ENCODE data around the gene DYNC2LI1.

The DYNC2LI1 gene

DNA sequence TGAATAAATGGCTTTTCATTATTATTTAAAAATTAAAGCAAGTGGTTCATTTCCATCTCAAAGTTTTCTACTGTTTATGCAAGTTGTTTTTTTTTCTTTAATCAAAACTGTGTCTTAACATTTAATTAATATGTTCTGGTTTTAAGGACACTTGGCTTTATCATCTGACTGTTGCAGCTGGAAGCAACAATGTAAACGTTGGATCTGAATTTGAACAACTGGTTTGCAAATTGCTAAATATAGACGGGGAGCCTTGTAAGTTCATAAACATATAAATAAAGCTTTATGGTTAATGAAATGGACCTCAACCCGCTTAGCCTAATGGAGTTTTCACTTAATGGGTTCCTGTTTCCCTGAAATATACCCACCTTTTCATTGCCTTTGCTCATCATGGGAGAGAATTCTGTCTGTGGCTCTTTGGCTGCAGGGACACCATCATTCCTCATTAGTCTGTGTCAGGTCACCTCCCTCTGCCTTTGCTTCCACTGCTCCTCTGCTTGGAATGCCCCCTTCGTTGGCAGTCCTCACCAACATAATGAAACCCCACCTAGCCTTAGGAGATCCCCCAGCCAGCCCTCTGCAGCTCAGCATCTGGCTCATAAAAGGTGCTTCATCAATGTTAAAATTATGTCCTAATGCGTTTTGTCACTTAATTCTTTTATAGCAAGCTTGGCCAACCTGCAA, 44.2 kb upstream of the DYNC2LI1 start:
- TF ChIP-seq RAD21 (IDR thresholded peaks at IDR 0.05; ENCODE audit: low read depth) (no peak), ZBTB7A (IDR thresholded peaks at IDR 0.05; ENCODE audit: low read depth) (no peak), CREB1 (IDR thresholded peaks at IDR 0.05; ENCODE audit: low read depth) (no peak), YY1 (IDR thresholded peaks at IDR 0.05; ENCODE audit: low read depth) (no peak)

DNA sequence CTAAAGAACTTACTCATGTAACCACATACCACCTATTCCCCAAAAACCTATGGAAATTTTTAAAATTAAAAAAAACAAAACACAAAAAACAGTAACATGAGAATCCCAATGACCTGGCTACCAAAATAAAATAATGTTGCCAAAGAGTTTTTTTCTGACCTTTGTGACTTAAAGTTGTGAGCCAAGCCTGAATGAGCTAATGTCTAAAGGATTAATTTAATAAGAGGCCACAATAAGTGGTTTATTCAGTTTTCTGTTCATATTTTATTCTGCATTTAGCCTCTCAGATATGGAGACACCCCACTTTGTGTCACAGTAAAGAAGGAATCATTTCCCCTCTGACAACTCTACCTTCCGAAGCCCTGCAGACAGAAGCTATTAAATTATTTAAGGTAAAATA, 42.6 kb upstream of the DYNC2LI1 start:
- no peak for TF ChIP-seq NFIC (IDR thresholded peaks at IDR 0.05)
- no peak for TF ChIP-seq CEBPB (IDR thresholded peaks at IDR 0.05)
- no peak for TF ChIP-seq RAD21 (IDR thresholded peaks at IDR 0.05; ENCODE audit: low read depth)
- TF ChIP-seq TCF12 (IDR thresholded peaks at IDR 0.05; ENCODE audit: low read depth): no peak
- no peak for TF ChIP-seq CREB1 (IDR thresholded peaks at IDR 0.05; ENCODE audit: low read depth)
- no peak for TF ChIP-seq TEAD4 (IDR thresholded peaks at IDR 0.05)
- TF ChIP-seq REST (IDR thresholded peaks at IDR 0.05; ENCODE audit: low read depth): no peak
- no peak for TF ChIP-seq FOXM1 (IDR thresholded peaks at IDR 0.05; ENCODE audit: borderline replicate concordance, low read depth)
- no peak for TF ChIP-seq ZBTB7A (IDR thresholded peaks at IDR 0.05; ENCODE audit: low read depth)
- TF ChIP-seq TAF1 (IDR thresholded peaks at IDR 0.05; ENCODE audit: low read depth): no peak

DNA sequence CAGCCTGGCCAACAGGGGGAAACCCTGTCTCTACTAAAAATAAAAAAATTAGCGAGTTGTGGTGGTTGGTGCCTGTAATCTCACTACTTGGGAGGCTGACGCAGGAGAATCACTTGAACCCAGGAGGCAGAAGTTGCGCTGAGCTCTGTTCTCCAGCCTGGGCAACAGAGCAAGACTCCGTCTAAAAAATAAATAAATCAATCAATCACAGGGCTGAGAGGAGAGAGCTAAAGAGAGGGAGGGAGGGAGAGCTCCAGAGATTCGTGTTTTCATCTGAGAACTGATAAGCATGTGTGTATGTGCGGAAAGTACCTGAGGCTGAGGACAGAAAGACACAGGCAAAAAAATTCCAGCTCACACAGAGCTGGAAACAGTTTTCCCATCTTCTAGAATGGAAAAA, 37.2 kb upstream of the DYNC2LI1 start:
- TF ChIP-seq EGR1 (IDR thresholded peaks at IDR 0.05) (no peak), TAF1 (IDR thresholded peaks at IDR 0.05; ENCODE audit: low read depth) (no peak), EP300 (IDR thresholded peaks at IDR 0.05; ENCODE audit: borderline replicate concordance) (no peak), REST (IDR thresholded peaks at IDR 0.05; ENCODE audit: low read depth) (no peak), TCF12 (IDR thresholded peaks at IDR 0.05; ENCODE audit: low read depth) (no peak), NFIC (IDR thresholded peaks at IDR 0.05) (no peak), USF1 (IDR thresholded peaks at IDR 0.05) (no peak), CEBPB (IDR thresholded peaks at IDR 0.05) (no peak), TEAD4 (IDR thresholded peaks at IDR 0.05) (no peak), ZBTB7A (IDR thresholded peaks at IDR 0.05; ENCODE audit: low read depth) (no peak), FOXM1 (IDR thresholded peaks at IDR 0.05; ENCODE audit: borderline replicate concordance, low read depth) (no peak), RAD21 (IDR thresholded peaks at IDR 0.05; ENCODE audit: low read depth) (no peak), CREB1 (IDR thresholded peaks at IDR 0.05; ENCODE audit: low read depth) (no peak), YY1 (IDR thresholded peaks at IDR 0.05; ENCODE audit: low read depth) (no peak)
- TF ChIP-seq, protein P1, sequence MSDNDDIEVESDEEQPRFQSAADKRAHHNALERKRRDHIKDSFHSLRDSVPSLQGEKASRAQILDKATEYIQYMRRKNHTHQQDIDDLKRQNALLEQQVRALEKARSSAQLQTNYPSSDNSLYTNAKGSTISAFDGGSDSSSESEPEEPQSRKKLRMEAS (IDR thresholded peaks at IDR 0.05): no peak

- TF ChIP-seq TEAD4 (IDR thresholded peaks at IDR 0.05) (no peak), ZBTB7A (IDR thresholded peaks at IDR 0.05; ENCODE audit: low read depth) (no peak), YY1 (IDR thresholded peaks at IDR 0.05; ENCODE audit: low read depth) (no peak), EP300 (IDR thresholded peaks at IDR 0.05; ENCODE audit: borderline replicate concordance) (no peak), RAD21 (IDR thresholded peaks at IDR 0.05; ENCODE audit: low read depth) (no peak), EGR1 (IDR thresholded peaks at IDR 0.05) (no peak), TCF12 (IDR thresholded peaks at IDR 0.05; ENCODE audit: low read depth) (no peak), CREB1 (IDR thresholded peaks at IDR 0.05; ENCODE audit: low read depth) (no peak), NFIC (IDR thresholded peaks at IDR 0.05) (no peak), TAF1 (IDR thresholded peaks at IDR 0.05; ENCODE audit: low read depth) (no peak), FOXM1 (IDR thresholded peaks at IDR 0.05; ENCODE audit: borderline replicate concordance, low read depth) (no peak), USF1 (IDR thresholded peaks at IDR 0.05) (no peak), CEBPB (IDR thresholded peaks at IDR 0.05) (no peak)
Observed at GRCh38 chr2:43737097-43737854, 36.6 kb upstream of the DYNC2LI1 start.

DNA sequence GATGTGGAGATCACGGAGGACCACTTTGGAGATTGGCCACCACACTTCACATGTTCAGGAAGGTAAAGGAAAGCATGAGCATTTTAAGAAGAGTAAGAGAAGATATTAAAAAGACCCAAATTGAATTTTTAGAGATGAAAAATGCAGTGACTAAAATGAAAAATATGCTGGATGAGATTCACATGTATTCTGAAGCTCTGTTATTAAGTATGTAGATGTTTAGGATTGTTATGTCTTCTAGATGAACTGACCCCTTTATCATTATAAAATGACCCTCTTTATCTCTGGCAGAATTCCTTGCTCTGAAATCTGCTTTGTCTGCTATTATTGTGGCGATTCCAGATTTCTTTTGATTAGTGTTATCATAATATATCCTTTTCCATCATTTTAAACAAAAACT, 36.0 kb upstream of the DYNC2LI1 start:
- no peak for TF ChIP-seq USF1 (IDR thresholded peaks at IDR 0.05)
